OCI-LY7 (cell line): ENCODE measurements around the gene BTG4.

Experiments
- EZH2phosphoT487 ChIP-seq: fragments of 200-600 bp; sonication (generic); IDR thresholded peaks from 2 replicates; pipeline ENCODE4 v1.6.1; 2018; ENCODE audit warnings: low read depth, borderline replicate concordance, mild to moderate bottlenecking, mixed run types, antibody characterized with exemption, low read length, moderate library complexity, mixed read lengths
- TF ChIP-seq, protein P1 (sequence below): fragments of 200-600 bp; sonication (generic); conservative IDR thresholded peaks from 2 replicates; pipeline ENCODE4 v1.5.1; 2014; ENCODE audit warnings: mild to moderate bottlenecking, antibody characterized with exemption, low read length, moderate library complexity, mixed read lengths

DNA sequence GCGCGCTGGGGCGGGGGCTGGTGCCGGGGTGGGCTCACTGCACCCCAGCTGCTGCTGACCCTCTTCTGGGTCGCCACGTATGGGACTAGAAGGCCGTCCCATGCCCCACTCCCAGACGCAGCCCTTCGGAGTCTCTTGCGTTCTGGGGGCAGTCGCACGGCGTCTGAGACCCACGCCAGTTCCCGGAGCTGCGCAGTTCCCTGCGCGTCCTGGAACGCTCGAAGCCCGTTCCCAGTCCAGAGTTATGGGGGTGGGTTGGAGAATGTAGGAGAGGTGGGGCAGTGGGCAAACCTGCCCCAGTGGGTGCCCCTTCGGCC, 28.7 kb upstream of the BTG4 start:
- TF ChIP-seq, protein P1, sequence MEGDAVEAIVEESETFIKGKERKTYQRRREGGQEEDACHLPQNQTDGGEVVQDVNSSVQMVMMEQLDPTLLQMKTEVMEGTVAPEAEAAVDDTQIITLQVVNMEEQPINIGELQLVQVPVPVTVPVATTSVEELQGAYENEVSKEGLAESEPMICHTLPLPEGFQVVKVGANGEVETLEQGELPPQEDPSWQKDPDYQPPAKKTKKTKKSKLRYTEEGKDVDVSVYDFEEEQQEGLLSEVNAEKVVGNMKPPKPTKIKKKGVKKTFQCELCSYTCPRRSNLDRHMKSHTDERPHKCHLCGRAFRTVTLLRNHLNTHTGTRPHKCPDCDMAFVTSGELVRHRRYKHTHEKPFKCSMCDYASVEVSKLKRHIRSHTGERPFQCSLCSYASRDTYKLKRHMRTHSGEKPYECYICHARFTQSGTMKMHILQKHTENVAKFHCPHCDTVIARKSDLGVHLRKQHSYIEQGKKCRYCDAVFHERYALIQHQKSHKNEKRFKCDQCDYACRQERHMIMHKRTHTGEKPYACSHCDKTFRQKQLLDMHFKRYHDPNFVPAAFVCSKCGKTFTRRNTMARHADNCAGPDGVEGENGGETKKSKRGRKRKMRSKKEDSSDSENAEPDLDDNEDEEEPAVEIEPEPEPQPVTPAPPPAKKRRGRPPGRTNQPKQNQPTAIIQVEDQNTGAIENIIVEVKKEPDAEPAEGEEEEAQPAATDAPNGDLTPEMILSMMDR, result no peak
- no peak for TF ChIP-seq EZH2phosphoT487
